Stimulated activated CD4-positive, alpha-beta T cell treated with anti-CD3 and anti-CD28 coated beads, Interleukin-4, amount 100 ng/mL, for 24 hours (primary cell): ENCODE results near the gene TBL1XR1.
"Not testable (repeated sequence)": the region's sequence is repeated elsewhere in the genome, so short reads cannot be mapped to it uniquely, and the experiment has no call there.

ENCODE experiments used
- DNase-seq: peaks from one replicate; pipeline ENCODE4 v3.0.0-alpha.2; 2020

Gene TBL1XR1

GRCh38 chr3:177056927-177057326 is 140.4 kb downstream of the TBL1XR1 start:
- DNase-seq = no peak

- DNase-seq = no peak
Measured at GRCh38 chr3:177055605-177056571, 141.4 kb downstream of the TBL1XR1 start.

GRCh38 chr3:177053107-177053506 is 144.2 kb downstream of the TBL1XR1 start:
- no peak for DNase-seq

GRCh38 chr3:177051411-177051810 is 145.9 kb downstream of the TBL1XR1 start:
- DNase-seq = no peak

GRCh38 chr3:177050501-177051237 is 146.6 kb downstream of the TBL1XR1 start:
- no peak for DNase-seq

- DNase-seq = no peak
Measured at GRCh38 chr3:177045767-177046166, 151.5 kb downstream of the TBL1XR1 start.

GRCh38 chr3:177045222-177045621 is 152.1 kb downstream of the TBL1XR1 start:
- no peak for DNase-seq

- no peak for DNase-seq
Measured at GRCh38 chr3:177041730-177042551, 155.3 kb downstream of the TBL1XR1 start.

GRCh38 chr3:177041021-177041729 is 156.1 kb downstream of the TBL1XR1 start:
- no peak for DNase-seq

- no peak for DNase-seq
Measured at GRCh38 chr3:177039490-177040274, 157.6 kb downstream of the TBL1XR1 start.

- DNase-seq = peak; percentile 30
Measured at GRCh38 chr3:177037241-177037640, 160.0 kb downstream of the TBL1XR1 start.

- DNase-seq = no peak
Measured at GRCh38 chr3:177035676-177036075, 161.6 kb downstream of the TBL1XR1 start.

GRCh38 chr3:177034832-177035475 is 162.3 kb downstream of the TBL1XR1 start:
- no peak for DNase-seq

- no peak for DNase-seq
Measured at GRCh38 chr3:177026505-177027277, 170.6 kb downstream of the TBL1XR1 start.

GRCh38 chr3:177015881-177016280 is 181.4 kb downstream of the TBL1XR1 start:
- no peak for DNase-seq

GRCh38 chr3:177013681-177014280 is 183.5 kb downstream of the TBL1XR1 start:
- DNase-seq = no peak

- DNase-seq = no peak
Measured at GRCh38 chr3:177005718-177006405, 191.4 kb downstream of the TBL1XR1 start.

GRCh38 chr3:177000159-177000558 is 197.1 kb downstream of the TBL1XR1 start:
- DNase-seq = not testable (repeated sequence)

- no peak for DNase-seq
Measured at GRCh38 chr3:176995946-176996345, 201.3 kb downstream of the TBL1XR1 start.
